HFFc6 (cell line): ENCODE measurements around the gene PTPRN2. TPM values are rescaled to one million over a fixed set of nuclear protein-coding genes. Genes with fewer than 3 reads are reported as not detected.
"Not testable (repeated sequence)": the region's sequence is repeated elsewhere in the genome, so short reads cannot be mapped to it uniquely, and the experiment has no call there.

Experiments used
- DNase-seq: peaks from one replicate; pipeline ENCODE4 v3.0.0-alpha.2; 2018
- H3K27ac Mint-ChIP-seq: 2 replicates; pipeline ENCODE4 v1.8.0; 2020; ENCODE audit warnings: mild to moderate bottlenecking, mixed read lengths
- H3K27me3 Mint-ChIP-seq: 2 replicates; pipeline ENCODE4 v1.8.0; 2021; ENCODE audit warnings: mild to moderate bottlenecking, moderate library complexity, mixed read lengths; ENCODE audit not compliant: insufficient read depth
- H3K36me3 Mint-ChIP-seq: 2 replicates; pipeline ENCODE4 v1.8.0; 2021; ENCODE audit warnings: low read depth, mixed read lengths
- H3K4me1 Mint-ChIP-seq: 2 replicates; pipeline ENCODE4 v1.8.0; 2020; ENCODE audit warnings: low read depth, mixed read lengths
- H3K4me3 Mint-ChIP-seq: 2 replicates; pipeline ENCODE4 v1.8.0; 2020; ENCODE audit warnings: mild to moderate bottlenecking, moderate library complexity, mixed read lengths
- H3K9me3 Mint-ChIP-seq: 2 replicates; pipeline ENCODE4 v1.8.0; 2020; ENCODE audit warnings: mild to moderate bottlenecking, mixed read lengths
- total RNA-seq, 6 experiments: library from RNA; stranded (reverse); fragmentation: NEBNext Ultra II Directional; extraction: Animal tissue kit (Norgen Biotek cat#: 25700); gene quantifications; 2 replicates in 1 of 6; 3 replicates in 5 of 6; pipeline ENCODE4 v1.2.3, GENCODE V29; 2021
- TF ChIP-seq, protein P1 (sequence below): fragments of 200-600 bp; sonication (generic); IDR thresholded peaks from 2 replicates; pipeline ENCODE4 v1.5.0; 2021; ENCODE audit warnings: antibody characterized with exemption, mild to moderate bottlenecking

PTPRN2 gene
- total RNA-seq, 6 experiments from 2014 or later, result 0.05 to 0.27 (median 0.23) TPM

DNA sequence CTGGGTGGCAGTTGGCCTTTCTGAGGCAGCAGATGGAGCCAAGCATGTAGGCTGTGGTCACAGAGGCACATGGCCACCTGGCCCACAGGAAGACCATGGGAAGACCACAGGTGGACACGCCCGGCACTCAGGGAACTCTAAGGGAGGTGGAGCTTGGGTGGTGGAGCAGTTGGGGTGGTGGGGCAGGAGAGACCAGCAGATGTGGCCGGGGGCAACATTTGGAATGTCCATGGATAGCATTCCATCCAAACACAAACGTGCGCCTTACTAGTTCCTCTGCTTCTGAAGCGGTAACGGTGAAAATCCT lies 290.9 kb downstream of the PTPRN2 start:
- DNase-seq, result no peak
- H3K36me3 Mint-ChIP-seq, result peaks cover 5% of the 10 kb centered on the region; the same call in 1 of the 2 replicates
- H3K27ac Mint-ChIP-seq, result no peak overlapping the region
- no peaks in the 10 kb centered on the region for H3K4me1 Mint-ChIP-seq
- TF ChIP-seq, protein P1, sequence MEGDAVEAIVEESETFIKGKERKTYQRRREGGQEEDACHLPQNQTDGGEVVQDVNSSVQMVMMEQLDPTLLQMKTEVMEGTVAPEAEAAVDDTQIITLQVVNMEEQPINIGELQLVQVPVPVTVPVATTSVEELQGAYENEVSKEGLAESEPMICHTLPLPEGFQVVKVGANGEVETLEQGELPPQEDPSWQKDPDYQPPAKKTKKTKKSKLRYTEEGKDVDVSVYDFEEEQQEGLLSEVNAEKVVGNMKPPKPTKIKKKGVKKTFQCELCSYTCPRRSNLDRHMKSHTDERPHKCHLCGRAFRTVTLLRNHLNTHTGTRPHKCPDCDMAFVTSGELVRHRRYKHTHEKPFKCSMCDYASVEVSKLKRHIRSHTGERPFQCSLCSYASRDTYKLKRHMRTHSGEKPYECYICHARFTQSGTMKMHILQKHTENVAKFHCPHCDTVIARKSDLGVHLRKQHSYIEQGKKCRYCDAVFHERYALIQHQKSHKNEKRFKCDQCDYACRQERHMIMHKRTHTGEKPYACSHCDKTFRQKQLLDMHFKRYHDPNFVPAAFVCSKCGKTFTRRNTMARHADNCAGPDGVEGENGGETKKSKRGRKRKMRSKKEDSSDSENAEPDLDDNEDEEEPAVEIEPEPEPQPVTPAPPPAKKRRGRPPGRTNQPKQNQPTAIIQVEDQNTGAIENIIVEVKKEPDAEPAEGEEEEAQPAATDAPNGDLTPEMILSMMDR, result no peak
- no peaks in the 10 kb centered on the region; the same call in 1 of the 2 replicates for H3K27me3 Mint-ChIP-seq
- H3K9me3 Mint-ChIP-seq, result peaks cover 61% of the 10 kb centered on the region
- H3K4me3 Mint-ChIP-seq, result no peak overlapping the region

DNA sequence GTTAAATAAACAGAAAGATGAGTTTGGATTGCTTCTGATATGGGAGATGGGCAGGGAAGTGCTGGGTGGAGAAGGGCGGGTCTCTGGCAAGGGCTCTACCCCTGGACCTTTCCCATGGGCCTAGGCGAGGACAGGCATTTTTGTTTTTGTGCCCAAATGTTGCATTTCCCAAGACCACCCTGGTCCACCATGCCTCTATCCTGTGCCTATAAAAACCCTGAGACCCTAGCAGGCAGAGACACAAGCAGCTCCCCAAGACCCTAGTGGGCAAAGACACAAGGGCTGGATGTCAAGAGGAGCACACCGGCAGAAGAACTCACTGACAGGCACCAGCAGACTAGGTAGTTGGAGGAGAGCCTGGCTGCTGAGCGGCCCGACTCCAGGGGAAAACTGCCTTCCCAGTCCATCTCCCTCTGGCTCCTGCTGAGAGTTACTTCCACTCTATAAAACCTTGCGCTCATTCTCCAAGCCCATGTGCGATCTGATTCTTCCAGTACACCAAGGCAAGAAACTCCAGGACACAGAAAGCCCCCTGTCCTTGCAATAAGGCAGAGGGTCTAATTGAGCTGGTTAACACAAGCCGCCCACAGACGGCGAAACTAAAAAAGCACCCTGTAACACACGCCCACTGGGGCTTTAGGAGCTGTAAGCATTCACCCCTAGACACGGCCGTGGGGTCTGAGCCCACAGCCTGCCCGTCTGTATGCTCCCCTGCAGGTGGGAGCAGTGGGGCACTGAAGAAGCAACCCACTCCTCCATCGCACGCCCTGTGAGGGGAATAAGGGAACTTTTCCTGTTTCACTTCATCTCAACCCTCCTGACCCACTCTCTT lies 291.4 kb downstream of the PTPRN2 start:
- Mint-ChIP-seq H3K36me3 (peaks cover 5% of the 10 kb centered on the region; the same call in 1 of the 2 replicates), H3K4me1 (no peaks in the 10 kb centered on the region), H3K4me3 (no peak overlapping the region), H3K27me3 (no peaks in the 10 kb centered on the region; the same call in 1 of the 2 replicates), H3K27ac (no peak overlapping the region), H3K9me3 (peaks cover 59% of the 10 kb centered on the region)
- DNase-seq, result no peak
- TF ChIP-seq, protein P1, result no peak

DNA sequence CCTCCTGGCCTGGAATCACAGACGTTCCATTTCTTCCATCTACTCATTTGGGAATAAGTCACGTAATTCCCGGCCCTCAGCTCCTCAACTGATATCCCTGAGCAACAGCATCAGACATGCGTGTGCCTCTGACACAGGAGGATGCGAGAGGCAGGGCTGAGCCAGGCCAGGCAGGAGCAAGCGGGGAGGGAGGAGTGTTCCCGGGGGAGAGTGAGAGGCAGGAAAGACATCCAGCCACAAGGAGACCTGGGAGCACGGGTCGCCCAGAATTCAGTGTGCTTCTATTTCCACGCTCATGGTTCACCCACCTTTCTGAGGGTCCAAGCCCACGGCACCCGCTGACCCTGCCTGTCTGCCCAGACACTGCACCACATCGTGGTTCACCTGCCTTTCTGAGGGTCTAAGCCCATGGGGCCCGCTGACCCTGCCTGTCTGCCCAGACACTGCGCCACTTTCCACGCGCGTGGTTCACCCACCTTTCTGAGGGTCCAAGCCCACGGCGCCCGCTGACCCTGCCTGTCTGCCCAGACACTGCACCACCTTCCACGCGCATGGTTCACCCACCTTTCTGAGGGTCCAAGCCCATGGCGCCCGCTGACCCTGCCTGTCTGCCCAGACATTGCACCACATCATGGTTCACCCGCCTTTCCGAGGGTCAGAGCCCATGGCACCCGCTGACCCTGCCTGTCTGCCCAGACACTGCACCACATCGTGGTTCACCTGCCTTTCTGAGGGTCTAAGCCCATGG lies 293.0 kb downstream of the PTPRN2 start:
- H3K9me3 Mint-ChIP-seq, result peaks cover 60% of the 10 kb centered on the region
- not testable (repeated sequence) for H3K27me3 Mint-ChIP-seq, H3K4me1 Mint-ChIP-seq, H3K27ac Mint-ChIP-seq, H3K36me3 Mint-ChIP-seq, H3K4me3 Mint-ChIP-seq, DNase-seq

DNA sequence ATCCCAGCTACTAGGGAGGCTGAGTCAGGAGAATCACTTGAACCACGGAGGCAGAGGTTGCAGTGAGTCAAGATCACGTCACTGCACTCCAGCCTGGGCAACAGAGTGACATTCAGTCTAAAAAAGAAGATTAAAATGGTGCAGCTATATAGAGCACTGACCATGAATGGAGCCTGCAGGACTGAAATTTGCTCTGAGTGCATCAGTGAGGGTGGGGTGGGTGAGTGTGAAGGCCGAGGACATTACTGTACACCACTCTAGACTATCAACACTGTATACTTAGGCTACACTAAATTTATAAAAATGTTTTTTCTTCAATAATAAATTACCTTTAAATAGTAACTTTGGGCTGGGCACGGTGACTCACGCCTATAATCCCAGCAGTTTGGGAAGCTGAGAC lies 294.7 kb downstream of the PTPRN2 start:
- Mint-ChIP-seq H3K27me3 (no peaks in the 10 kb centered on the region; the same call in 1 of the 2 replicates), H3K27ac (no peak overlapping the region), H3K4me1 (no peaks in the 10 kb centered on the region), H3K9me3 (peaks cover 68% of the 10 kb centered on the region), H3K4me3 (no peak overlapping the region), H3K36me3 (peaks cover 15% of the 10 kb centered on the region; the same call in 1 of the 2 replicates)
- TF ChIP-seq, protein P1, result no peak
- no peak for DNase-seq

DNA sequence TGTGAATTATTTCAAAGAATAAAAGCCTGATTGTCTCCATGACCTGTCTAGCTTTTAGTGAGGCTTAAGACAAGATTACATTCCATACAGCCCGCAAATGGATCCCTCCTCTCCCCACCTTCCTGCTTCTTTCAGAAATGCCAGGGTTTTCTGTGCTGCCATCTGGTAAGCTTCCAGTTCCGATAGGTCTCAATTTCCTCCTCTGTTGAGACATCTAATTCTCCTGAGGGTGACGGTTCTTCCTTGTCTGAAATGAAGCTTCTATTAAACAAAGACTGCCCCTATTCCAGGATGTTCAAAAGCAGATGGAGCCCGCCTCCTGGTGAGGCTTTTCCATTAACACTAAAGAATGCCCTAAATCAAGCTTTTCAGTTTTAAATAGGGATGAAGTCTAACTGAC lies 295.6 kb downstream of the PTPRN2 start:
- no peak for DNase-seq
- Mint-ChIP-seq H3K4me3 (no peak overlapping the region), H3K27me3 (no peaks in the 10 kb centered on the region; the same call in 1 of the 2 replicates), H3K9me3 (peaks cover 63% of the 10 kb centered on the region), H3K27ac (no peak overlapping the region), H3K4me1 (no peaks in the 10 kb centered on the region), H3K36me3 (peaks cover 15% of the 10 kb centered on the region; the same call in 1 of the 2 replicates)
- TF ChIP-seq, protein P1, result no peak
